UCSD-AML1 (cell line): ENCODE data around the gene MAP3K10.
"Not testable (repeated sequence)": the region's sequence is repeated elsewhere in the genome, so short reads cannot be mapped to it uniquely, and the experiment has no call there.

Source experiments
- DNase-seq: peaks from one replicate; lab custom pipeline; 2025; ENCODE audit not compliant: unreplicated experiment; lab: John Stamatoyannopoulos, UW

Gene MAP3K10

DNA sequence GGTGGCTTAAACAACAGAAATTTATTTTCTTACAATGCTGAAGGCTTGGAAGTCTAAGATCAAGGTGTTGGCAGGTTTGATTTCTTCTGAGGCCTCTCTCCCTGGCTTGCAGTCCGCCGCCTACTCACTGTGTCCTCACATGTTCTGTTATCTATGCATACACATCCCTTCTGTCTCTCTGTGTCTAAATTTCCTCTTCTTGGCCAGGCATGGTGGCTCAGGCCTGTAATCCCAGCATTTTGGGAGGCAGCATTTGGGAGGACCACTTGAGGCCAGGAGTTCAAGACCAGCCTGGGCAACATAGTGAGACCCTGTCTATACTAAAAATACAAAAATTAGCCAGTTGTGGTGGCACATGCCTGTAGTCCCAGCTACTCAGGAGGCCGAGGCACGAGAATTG, 19.9 kb upstream of the MAP3K10 start:
- not testable (repeated sequence) for DNase-seq

DNA sequence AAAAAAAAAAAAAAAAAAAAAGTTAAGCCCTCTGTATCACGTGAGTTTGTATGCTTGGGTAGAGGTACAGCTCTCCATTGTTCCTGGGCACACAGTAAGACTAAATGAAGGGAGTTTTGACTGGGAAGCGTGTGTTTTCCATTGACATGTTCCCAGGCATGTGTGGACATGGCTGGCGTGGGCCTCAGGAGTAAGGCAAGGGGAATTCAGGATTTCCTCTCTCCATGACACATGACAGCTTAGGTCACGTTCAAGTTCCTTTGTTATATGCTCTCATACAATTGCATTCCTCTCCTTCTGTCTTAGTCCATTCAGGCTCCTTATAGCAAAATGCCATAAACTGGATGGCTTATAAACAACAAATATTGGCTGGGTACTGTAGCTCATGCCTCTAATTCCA, 17.1 kb upstream of the MAP3K10 start:
- DNase-seq = no peak

DNA sequence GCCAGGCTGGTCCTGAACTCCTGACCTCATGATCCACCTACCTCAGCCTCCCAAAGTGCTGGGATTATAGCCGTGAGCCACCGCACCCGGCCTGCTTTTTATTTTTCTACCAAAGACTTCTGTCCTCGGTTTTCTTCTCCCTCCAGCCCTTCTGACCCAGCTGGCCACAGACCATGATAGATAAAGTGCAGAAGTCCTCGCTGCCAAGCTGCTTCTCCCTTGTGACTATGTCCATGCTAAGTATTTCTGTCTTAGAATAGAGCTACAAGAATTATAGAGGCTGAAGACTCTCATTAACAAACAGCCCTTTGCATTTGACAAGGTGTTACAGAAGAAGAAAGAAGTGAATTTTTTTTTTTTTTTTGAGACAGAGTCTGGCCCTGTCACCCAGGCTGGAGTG, 15.4 kb upstream of the MAP3K10 start:
- DNase-seq = no peak

DNA sequence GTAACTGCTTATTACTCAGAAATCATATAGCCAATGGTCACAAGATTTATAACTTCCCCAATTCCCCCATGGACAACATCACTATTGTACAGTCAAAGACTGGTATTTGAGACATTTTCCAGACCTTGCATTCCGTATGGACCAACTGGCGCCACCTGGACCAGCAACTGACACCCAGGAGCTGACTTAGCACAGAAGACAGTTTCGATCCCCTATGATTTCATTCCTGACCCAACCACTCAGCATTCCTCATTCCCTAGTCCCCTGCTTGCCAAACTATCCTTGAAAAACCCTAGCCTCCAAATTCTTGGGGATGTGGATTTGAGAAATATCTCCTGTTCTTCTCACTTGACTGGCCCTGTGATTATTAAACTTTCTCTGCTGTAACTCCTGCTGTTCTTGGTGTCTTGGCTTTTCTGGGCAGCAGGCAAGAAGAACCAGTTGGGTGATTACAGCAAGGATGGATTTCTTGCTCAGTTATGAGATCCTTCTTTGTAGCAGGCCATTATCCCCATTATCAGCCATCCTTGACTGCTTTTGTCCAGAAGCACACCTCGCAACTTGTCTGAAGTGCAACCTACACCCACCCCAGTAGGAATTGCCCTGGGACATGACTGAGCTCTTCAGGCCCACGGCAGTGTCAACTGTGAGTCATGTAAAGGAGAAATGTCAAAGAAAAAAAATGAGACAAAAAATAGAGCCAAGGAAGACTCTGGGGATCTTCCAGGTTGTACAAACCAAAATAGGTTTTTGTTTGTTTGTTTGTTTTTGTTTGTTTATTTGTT, 13.7 kb upstream of the MAP3K10 start:
- no peak for DNase-seq

DNA sequence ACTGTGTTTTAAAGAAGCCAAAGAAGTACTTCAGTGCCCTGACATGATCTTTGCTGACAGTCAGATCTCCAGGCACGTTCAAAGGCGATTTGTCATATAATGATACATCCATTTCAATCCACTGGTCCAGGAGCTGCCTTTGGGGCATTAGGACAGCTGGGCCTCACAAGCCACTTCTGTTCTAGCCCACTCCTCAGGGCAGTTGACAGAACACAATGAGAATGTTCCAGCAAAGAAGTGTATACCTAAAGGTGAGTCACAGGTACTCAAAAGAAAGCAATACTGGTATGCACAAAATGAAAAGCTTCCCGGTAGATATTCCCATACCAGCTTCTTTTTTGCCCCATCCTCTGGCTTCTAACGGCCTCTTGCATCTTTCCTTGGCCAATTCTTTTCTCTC, 12.5 kb upstream of the MAP3K10 start:
- DNase-seq = no peak

DNA sequence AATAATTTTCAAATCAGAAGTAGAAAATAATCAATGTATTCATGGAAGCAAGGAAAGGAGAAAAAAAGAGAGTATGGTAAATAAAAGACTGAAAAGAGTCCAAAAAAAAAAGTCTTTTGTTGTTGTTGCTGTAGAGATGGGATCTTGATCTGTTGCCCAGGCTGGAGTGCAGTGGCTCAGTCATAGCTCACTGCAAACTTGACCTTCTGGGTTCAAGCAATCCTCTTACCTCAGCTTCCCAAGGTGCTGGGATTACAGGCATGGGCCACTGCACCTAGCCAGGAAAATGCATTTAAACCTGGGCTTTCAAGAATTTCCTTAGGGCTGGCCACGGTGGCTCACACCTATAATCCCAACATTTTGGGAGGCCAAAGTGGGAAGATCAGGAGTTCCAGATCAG, 7.0 kb upstream of the MAP3K10 start:
- DNase-seq = no peak

DNA sequence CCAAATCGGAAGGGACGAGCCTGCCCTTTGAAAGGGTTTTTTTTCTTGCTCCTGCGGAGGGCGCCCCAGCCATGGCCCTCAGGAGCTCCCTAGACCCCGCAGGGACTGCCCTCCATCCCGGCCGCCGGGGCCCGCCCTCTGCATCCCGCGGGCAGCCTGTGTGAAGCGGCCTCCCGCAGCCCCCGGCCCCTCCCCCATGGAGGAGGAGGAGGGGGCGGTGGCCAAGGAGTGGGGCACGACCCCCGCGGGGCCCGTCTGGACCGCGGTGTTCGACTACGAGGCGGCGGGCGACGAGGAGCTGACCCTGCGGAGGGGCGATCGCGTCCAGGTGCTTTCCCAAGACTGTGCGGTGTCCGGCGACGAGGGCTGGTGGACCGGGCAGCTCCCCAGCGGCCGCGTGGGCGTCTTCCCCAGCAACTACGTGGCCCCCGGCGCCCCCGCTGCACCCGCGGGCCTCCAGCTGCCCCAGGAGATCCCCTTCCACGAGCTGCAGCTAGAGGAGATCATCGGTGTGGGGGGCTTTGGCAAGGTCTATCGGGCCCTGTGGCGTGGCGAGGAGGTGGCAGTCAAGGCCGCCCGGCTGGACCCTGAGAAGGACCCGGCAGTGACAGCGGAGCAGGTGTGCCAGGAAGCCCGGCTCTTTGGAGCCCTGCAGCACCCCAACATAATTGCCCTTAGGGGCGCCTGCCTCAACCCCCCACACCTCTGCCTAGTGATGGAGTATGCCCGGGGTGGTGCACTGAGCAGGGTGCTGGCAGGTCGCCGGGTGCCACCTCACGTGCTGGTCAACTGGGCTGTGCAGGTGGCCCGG, 815 bp downstream of the MAP3K10 start:
- DNase-seq = peak; percentile 25

DNA sequence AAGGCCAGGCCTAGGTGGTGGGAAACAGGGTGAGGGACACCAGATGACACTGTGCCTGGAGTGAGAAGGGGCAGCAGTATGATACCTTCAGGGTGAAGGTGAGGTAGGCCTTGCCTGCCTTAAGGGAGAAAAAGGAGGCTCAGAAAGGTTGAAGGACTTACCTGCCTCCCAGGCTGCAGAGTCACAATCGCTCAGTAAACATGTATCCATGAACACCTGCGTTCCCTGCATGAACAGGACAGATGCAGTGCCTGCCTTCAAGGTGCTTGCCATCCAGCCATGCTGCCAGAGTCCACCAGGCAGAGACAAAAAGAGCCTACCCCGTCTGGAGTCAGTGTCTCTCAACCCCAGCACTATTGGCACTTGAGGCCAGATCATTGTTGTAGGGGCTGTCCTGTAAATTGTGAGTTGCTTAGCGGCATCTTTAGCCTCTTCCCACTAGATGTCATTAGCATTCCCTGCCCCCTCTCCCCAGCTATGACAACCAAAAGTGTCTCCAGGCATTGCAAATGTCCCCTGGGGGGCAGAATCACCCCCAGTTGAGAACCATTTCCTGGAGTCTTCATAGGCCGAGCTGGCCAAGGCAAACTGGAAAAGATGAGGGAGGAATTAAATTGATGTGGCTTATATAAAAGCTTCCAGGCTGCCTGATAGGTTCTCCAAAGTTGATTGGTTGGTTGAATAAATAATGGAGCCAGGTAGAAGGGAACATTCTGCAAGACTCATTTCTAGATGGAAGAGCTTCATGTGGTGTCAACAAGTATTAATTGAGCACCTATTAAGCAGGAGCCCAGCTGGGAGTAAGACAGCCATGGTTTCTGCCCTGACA, 1.7 kb downstream of the MAP3K10 start:
- no peak for DNase-seq

DNA sequence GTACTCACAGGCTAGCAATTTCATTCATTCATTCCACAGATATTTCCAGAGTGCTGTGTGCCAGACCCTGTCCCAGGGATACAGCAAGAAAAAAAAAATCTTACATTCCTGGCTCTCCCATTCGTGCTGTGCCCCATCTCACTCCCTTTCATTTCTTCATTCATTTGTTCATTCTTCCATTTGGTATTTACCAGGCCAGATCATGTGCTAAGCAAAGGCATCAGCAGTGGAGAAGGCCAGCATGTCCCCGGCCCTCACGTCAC, 2.3 kb downstream of the MAP3K10 start:
- no peak for DNase-seq

DNA sequence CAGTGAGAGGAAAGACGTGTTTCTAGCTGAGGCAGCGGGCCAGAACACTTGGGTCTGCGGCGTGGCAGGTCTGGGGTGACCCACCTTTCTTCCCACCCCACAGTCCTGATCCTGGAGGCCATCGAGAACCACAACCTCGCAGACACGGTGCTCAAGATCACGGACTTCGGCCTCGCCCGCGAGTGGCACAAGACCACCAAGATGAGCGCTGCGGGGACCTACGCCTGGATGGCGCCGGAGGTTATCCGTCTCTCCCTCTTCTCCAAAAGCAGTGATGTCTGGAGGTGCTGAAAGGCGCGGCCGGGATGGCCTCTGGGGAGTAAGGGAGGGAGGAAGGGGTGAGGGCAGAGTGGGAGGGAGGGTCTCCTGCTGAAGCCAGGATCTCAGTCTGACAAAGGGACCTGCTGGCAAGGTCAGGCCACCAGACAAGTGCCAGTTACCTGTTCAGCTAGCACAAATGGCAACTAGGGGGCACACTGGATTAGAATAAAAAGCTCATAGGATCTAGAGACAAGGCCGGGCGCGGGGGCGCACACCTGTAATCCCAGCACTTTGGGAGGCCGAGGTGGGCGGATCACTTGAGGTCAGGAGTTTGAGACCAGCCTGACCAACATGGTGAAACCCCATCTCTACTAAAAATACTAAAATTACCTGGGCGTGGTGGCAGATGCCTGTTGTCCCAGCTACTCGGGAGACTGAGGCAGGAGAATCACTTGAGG, 7.2 kb downstream of the MAP3K10 start:
- DNase-seq = no peak

DNA sequence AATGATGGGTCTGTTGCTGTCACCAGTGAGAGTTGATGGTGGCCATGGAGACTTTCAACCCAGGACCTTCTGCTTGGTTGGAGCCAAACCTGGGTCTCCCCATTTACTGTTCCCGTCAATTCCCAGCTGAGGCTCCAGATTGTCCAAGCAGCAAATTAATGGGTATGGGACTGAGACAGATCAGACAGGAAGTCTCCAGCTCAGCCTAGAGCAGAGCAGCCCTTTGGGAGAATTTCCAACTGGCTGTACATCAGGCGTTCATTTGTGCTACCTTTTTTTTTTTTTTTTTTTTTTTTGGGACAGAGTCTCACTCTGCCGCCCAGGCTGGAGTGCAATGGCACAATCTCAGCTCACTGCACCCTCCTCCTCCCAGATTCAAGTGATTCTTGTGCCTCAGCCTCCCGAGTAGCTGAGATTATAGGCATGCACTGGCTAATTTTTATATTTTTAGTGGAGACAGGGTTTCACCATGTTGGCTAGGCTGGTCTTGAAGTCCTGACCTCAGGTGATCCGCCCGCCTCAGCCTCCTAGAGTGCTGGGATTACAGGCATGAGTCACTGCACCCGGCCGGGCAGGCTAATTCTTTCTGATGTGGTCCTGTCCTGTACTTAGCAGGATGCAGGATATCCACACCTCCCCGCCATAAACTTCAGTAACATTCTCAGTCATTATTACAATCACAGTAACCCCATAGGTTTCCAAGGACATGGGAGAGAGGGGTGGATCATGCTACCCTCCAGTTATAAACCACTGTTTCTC, 9.3 kb downstream of the MAP3K10 start:
- no peak for DNase-seq

DNA sequence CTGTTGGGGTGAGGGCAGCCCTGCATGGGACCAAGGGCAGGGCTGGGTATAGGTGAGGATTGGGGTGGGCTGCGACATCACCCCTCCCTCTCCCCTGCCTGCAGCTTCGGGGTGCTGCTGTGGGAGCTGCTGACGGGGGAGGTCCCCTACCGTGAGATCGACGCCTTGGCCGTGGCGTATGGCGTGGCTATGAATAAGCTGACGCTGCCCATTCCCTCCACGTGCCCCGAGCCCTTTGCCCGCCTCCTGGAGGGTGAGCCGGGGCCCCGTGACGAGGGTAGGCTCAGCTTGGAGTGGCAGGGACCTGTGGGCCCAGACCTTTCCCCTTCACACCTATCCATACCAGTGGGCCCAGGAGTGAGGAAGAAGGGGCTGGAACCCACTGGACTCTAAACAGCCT, 13.2 kb downstream of the MAP3K10 start:
- no peak for DNase-seq

DNA sequence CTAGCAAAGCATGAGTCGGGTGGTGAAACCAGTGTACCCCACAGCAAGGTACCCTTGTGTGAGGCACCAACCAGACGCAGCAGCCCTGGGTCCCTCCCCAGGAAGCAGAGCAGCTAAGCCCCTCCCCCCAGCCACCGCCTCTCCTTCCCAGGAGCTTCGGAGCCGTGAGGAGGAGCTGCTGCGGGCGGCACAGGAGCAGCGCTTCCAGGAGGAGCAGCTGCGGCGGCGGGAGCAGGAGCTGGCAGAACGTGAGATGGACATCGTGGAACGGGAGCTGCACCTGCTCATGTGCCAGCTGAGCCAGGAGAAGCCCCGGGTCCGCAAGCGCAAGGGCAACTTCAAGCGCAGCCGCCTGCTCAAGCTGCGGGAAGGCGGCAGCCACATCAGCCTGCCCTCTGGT, 14.5 kb downstream of the MAP3K10 start:
- no peak for DNase-seq

DNA sequence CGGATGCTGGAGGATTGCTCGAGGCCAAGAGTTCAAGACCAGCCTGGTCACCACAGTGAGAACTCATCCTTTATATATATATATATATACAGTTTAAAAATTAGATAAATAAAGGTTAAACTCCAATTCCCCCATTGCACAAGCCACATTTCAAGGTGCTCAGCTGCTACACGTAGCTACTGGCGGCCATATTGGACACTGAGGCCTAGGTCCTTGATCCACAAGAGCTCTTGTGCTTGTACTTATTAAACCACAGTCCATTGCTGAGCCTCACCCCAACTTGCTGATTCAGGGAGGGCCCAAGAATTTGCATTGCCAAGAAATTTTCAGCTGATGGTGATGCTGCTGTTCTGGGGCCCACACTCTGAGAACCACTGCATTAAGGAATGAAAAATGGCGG, 17.4 kb downstream of the MAP3K10 start:
- no peak for DNase-seq

DNA sequence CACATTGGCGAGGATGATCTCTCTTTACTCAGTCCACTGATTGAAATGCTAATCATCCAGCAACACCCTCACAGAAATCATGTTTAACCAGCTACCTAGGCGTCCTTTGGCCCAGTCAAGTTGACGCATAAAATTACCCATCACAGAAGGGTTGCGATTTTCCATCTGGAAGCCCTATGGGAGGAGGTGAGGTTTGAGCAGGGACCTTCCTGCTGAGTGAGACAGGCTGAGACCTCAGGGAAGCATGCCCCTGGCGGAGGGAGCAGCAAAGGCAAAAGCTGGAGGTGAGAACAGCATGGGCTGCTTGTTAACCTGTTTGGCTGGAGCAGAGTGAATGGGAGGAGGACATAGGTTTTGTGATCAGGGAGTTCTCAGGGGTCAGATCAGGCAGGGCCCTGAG, 19.7 kb downstream of the MAP3K10 start:
- no peak for DNase-seq

DNA sequence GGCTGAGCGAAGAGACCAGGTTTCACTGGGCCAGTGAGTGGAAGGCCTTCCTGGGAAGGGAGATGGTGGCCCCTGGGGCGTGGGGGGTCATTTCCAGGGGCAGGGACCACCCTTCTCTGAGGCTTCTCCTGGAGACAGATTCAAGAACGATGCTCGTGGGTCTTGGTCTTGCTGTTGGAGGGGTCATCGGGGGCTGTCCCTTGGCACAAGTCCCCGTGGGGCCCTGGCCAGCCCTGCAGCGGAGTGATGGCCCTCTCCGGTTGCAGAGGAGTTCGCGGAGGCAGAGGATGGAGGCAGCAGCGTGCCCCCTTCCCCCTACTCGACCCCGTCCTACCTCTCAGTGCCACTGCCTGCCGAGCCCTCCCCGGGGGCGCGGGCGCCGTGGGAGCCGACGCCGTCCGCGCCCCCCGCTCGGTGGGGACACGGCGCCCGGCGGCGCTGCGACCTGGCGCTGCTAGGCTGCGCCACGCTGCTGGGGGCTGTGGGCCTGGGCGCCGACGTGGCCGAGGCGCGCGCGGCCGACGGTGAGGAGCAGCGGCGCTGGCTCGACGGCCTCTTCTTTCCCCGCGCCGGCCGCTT, 22.1 kb downstream of the MAP3K10 start:
- DNase-seq = no peak

DNA sequence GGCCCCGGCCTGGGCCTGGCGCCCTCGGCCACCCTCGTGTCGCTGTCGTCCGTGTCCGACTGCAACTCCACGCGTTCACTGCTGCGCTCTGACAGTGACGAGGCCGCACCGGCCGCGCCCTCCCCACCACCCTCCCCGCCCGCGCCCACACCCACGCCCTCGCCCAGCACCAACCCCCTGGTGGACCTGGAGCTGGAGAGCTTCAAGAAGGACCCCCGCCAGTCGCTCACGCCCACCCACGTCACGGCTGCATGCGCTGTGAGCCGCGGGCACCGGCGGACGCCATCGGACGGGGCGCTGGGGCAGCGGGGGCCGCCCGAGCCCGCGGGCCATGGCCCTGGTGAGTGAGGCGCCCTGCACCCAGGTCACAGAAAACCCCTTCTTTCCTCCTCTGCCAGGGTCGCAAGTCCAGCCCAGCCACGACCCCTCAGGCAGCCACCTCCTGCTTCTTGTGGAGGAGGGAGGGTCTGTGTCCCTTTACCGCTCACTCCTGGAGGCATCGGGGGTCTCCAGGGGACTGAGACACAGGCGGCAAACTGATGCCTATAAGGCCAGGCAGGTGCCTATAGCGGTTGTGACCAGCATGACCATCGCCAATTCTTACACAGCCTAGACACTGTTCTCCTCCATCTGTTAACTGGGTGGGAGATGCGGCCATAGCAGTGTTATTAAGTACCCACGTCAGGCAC, 22.8 kb downstream of the MAP3K10 start:
- no peak for DNase-seq

DNA sequence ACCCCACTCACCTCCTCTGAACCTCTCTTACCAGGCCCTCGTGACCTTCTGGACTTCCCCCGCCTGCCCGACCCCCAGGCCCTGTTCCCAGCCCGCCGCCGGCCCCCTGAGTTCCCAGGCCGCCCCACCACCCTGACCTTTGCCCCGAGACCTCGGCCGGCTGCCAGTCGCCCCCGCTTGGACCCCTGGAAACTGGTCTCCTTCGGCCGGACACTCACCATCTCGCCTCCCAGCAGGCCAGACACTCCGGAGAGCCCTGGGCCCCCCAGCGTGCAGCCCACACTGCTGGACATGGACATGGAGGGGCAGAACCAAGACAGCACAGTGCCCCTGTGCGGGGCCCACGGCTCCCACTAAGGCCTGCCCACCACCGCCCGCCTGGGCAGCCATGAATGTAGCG, 23.7 kb downstream of the MAP3K10 start:
- no peak for DNase-seq

DNA sequence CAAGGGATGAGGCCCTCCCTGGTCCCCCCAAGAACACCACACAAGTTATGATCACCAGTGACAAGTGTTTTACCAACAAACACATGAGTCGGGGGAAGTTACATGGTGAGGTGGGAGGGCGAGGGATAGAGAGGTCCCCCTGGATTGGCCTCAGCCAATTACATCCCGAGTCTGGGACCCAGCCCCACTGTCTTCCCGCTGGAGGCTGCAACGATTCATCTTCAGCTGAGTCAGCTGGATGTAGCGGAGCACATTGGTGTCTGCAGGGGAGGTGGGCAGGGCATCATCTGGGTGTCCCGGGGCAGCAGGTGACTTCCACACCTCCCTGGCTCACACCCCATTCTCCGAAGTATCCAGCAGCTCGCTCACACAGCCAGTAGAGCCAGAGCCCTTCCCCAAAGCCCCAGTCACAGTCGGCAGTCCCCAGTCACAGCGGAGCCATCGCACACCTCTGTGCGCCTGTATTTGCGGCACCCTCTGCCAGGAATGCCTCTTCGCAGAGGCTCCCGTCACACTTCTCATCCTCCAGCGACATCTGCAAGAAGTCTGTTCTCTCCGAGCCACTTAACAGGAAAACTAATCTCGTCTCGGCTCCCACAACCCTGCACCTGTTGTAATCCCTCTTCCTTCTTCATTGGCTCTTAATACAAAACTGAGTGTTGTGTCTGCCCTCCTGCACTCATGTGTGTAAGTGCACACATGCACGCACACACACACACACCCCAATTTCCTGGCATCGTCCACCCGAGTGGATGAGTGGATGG, 25.0 kb downstream of the MAP3K10 start:
- DNase-seq = no peak
